Astrocyte of the spinal cord (primary cell): Measurements from ENCODE around the gene MRPS5.

Experiments used
- DNase-seq: peaks from one replicate; pipeline ENCODE4 v3.0.0; 2011; ENCODE audit warnings: low read depth, low spot score
- H3K4me3 ChIP-seq: 2 replicates; pipeline ENCODE4 v1.5.1; 2011; ENCODE audit warnings: low read depth, mild to moderate bottlenecking, low read length, moderate library complexity
- CTCF ChIP-seq: IDR thresholded peaks from 2 replicates; pipeline ENCODE4 v1.5.1; 2012; ENCODE audit warnings: low read depth, mild to moderate bottlenecking, low read length, inconsistent platforms
- in situ Hi-C: cut with HindIII; loops from 2 replicates; pipeline ENCODE4 v1.10.0; 2017; ENCODE audit warnings: low sequenced_read_pairs

The MRPS5 gene

GRCh38 chr2:95121093-95121406 lies 558 bp downstream of the MRPS5 start:
- TF ChIP-seq CTCF: no peak
- in situ Hi-C loops: no loop called here
- peak overlapping the region; percentile 99 for H3K4me3 ChIP-seq
- no peak for DNase-seq

- DNase-seq: peak; percentile 62
- H3K4me3 ChIP-seq: no peak overlapping the region
- peak; percentile 89 for TF ChIP-seq CTCF
- in situ Hi-C loops: no loop called here
Observed at GRCh38 chr2:95115418-95115817, 6.2 kb downstream of the MRPS5 start.

- DNase-seq: no peak
- in situ Hi-C loops: no loop called here
- TF ChIP-seq CTCF: no peak
- no peak overlapping the region for H3K4me3 ChIP-seq
Observed at GRCh38 chr2:95113464-95113863, 8.1 kb downstream of the MRPS5 start.

- no peak overlapping the region for H3K4me3 ChIP-seq
- no peak for TF ChIP-seq CTCF
- in situ Hi-C loops: no loop called here
- no peak for DNase-seq
Observed at GRCh38 chr2:95110395-95110794, 11.2 kb downstream of the MRPS5 start.

- in situ Hi-C loops: no loop called here
- TF ChIP-seq CTCF: no peak
- no peak for DNase-seq
- H3K4me3 ChIP-seq: no peak overlapping the region
Observed at GRCh38 chr2:95109260-95109659, 12.3 kb downstream of the MRPS5 start.

- no peak for TF ChIP-seq CTCF
- no peak for DNase-seq
- in situ Hi-C loops: no loop called here
- no peak overlapping the region for H3K4me3 ChIP-seq
Observed at GRCh38 chr2:95106081-95106480, 15.5 kb downstream of the MRPS5 start.

- TF ChIP-seq CTCF: no peak
- DNase-seq: no peak
- H3K4me3 ChIP-seq: no peak overlapping the region
- in situ Hi-C loops: no loop called here
Observed at GRCh38 chr2:95104606-95105005, 17.0 kb downstream of the MRPS5 start.
